HL-60 (cell line): ENCODE data around the gene NXPH1.

Experiments
- CTCF ChIP-seq: IDR thresholded peaks from one replicate; pipeline ENCODE4 v1.5.1; 2011; ENCODE audit warnings: low read length, control low read depth, inconsistent platforms; ENCODE audit not compliant: insufficient read depth
- SPI1 ChIP-seq: IDR thresholded peaks from 2 replicates; pipeline ENCODE4 v1.6.1; 2012; ENCODE audit warnings: low read depth, mild to moderate bottlenecking, borderline replicate concordance

GRCh38 chr7:8511855-8512254, 78.4 kb downstream of the NXPH1 start:
- TF ChIP-seq CTCF (no peak), SPI1 (no peak)
